Putamen (tissue), 1 donor: Measurements from ENCODE around the gene SUN2.

ENCODE experiments used
- DNase-seq: peaks from one replicate; pipeline ENCODE4 v3.0.0-alpha.2; 2016; ENCODE audit warnings: low spot score

SUN2 gene

DNA sequence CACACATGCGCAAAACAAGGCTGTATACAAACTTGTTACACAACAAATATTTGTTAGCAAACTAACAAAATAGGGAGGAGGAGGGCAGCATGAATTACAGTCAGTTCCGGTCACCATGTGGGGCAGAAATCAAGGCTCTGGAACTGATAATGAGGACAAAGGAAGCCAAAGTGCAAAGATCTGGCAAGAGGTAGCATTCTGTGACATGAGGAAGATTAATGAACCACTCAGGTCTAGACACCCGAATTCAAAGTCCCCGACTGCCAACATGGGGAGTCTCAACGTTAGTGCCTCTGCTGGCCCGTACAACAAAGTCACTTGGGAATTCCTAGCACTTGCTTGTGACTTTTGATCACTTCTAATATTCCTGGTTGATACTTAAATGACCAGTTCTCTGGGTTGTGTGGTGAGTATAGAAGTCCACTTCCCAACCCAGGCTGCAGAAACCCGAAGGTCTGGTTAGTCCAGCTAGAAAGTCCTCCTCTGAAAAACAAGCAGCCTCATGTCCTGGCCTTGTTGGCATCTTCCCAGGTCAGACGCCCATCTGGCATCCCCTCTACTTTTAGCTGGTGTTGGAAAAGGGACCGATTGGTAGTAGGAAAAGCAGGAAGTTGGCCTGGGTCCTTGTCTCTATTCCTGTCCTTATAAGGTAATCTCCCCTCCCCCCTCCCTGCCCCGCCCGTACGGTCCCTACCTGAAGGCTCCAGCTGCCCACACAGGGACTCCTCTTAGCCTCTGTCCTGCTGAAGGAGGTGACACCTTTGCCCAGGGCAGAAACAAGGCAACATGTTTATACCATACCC lies 1.6 kb downstream of the SUN2 start:
- no peak for DNase-seq

DNA sequence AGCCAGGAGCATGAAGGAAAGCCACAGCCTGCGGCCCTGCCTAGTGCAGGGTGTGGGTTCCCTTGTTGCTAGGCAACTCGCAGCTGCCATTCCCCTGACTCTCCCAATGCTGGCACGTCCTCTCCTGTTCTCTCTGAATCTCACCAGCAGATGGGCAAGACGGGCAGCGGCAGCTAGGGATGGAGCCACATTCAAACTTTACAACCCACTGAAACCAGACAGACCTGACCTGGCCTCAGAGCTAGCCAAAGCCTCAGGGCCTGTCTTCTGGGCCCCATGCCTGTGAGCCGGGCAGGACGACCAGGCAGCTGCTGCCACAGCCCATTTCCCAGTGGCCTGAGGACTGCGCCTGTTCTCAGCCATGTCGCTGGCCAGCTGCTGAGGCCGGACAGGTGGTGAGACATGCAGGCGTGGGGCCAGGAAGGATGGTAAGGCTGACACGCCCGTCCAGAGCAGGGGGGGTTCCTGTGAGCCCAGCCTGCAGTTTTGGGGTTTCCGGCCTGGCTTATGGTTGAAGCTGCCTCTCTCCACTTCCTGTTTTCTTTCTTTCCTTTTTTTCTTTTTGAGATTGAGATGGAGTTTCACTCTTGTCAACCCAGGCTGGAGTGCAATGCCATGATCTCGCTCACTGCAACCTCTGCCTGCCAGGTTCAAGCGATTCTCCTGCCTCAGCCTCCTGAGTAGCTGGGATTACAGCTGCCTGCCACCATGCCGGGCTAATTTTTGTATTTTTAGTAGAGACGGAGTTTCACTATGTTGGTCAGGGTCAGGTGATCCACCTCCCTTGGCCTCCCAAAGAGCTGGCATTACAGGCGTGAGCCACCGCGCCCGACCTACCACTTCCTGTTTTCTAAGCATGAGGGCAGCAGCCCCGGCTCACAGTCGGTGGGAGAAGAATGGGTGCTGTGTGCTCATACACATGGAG lies 4.1 kb downstream of the SUN2 start:
- DNase-seq = no peak

DNA sequence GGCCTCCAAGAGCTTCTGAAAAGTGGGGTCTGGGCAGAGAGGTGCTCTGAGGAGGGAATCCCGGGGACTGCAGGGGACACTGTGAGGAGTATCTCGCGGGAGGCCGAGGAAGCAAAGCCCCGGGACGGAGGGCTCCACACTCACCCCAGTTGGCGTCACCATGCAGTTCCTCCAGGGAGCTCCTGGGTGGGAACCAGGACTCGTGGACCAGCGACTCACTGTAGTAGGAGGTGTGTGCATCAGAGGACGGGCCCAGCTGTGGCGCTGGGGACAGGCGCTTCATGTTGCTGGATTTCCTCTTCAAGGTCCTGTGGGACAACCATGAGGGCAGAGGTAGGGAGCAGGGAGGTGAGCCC lies 4.8 kb downstream of the SUN2 start:
- DNase-seq = no peak

DNA sequence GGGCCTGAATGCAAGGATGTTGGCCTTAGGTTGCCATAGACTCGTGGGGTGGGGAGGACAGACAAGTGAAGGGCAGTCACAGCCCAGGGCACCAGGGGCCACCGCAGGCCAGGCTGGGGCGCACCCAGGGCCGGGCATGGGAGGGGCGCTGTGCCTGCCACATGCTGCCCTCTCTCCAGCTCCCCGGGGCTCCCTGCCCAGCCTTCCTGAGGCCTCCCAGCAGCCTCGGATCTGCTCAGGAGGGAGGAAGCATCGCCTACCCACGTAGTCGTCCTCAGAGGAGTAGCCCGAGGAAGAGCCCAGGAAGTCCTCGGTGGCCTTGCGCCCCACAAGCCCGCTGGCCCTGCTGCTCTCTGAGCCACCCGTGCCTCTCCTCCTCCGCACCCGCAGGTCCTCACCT lies 5.2 kb downstream of the SUN2 start:
- no peak for DNase-seq

DNA sequence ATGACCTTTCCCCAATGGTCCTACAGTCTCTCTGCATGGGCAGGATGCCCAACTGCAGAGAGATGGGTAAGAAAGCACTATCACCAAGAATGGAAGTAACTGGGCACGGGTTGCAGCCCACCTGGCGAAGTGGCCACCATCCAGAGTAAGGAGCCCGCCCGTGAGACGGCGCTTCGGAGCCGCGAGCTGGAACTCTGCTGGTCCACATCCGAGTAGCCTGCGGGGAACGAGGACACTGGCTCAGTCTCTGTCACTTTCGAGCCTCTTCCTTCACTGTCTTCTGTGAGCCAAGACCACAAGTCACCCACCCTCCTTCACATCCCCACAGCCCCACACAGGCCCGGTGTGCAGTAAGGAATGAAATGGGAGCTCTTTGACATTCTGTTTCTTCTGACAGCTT lies 5.7 kb downstream of the SUN2 start:
- no peak for DNase-seq

DNA sequence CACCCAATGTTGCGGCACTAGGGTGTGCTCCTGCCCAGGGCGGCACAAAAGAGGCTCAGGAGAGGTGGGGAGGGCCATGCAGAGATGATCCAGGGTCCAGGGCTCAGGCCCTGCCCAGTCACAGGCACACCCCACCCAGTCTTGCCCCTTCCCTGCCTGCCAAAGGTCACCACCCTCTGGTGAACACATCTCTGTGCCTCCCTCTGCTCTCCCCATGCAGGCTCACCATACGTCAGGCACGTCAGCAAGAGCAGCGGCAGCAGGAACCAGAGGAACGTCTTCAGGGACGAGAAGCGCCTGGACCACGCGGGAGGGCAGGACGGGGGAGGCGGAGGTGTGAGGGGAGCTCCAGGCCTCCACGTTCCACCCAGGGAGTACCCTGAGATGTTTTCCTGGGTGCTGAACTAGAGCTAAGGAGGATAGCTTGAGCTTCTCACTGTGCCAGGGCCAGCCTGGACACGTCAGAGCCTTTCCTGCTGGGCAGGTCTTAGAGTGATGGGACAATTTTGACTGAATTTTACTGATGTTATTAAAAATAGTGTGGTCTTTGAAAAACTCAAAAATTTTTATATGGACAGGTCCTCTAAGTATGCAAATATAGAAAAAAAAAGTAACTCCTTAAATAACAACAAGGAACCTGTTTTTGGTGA lies 7.2 kb downstream of the SUN2 start:
- DNase-seq = no peak

DNA sequence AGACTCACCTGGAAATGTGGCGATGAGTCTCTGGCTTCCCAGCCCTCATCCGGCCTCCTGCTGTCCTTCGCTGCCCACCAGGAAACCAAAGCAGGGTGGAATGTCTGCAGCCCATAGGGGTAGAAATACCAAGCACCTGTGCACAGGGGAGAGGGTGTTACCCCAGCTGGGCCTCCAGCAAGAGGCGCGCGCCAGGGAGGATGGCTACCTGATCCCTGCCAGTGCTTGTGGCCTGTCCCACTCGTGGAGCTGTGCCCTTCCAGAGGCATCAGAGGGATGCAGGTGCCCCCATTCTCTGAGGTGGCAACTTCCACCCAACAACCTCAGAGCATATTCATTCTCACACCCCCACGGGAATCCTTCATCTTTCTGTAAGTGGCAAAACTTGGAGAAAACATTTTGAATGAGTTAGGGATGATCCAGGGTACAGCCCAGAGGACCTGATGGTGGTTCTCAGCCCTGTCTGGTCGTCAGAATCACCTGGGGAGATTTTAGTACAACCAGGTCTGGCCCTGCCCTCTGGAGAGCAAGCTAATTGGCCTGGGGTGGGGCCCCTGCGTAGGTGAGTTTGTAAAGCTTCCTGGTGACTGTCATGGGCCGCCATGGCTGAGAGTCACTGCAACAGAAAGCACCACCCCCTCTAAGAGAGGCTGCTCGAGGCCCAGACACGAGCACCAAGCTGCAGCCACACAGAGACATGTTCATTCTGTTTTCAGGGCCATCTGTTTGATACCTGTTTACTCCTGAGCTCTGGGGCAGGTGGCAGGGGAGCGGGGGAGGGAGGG lies 9.9 kb downstream of the SUN2 start:
- no peak for DNase-seq

DNA sequence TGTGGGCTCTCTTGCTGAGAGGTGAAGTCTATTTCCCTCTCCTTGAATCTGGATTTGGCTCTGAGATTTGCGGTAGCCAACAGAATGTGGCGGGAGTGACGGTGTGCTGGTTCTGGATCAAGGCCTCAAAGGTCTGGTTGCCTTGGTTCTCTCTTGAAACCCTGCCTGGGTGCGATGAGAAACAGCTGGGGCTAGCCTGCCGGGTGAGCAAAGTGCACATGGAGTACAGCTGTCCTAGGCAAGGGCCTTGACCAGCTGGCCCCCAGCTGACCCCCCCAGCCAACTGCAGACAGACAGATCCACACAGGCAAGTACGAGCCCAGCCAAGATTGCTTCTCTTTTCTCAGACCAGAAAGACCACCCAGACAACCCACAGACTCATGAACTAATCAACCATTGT lies 10.8 kb downstream of the SUN2 start:
- DNase-seq = no peak

DNA sequence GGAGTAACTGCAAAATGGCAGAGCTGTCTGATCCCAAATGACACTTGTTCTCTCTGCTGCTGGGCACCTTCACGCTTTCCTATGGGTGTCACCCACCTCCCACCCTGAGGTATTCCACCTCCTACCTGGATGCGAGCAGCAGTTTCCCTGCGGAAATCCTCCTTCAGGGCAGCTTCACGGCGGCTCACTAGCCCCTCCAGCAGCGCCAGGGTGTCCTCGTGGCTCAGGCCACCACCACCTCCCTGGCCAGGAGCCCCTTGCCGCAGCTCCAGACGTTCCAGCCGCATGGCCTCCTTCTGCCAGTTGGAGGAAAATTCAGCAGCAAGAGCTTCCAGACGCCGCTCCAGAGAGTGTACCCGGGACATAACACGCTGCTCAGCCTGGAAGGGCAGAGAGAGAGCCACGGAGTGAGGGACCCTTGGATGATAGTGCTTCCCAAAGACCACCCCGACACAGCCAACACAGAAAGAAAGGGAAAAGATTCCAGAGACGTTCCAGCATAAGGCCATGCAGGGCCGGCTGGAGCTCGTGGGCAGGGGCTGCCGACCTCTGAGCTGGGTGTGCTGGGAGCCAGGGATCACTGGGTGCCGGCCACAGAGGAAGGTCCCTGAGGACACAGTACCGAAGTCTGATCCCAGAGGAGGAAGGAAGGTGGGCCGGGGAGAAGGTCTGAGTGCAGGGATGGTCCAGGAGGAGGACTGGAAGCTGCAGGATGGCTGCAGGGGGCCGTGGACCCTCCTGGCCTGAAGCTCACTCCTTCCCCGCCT lies 13.4 kb downstream of the SUN2 start:
- DNase-seq = no peak

DNA sequence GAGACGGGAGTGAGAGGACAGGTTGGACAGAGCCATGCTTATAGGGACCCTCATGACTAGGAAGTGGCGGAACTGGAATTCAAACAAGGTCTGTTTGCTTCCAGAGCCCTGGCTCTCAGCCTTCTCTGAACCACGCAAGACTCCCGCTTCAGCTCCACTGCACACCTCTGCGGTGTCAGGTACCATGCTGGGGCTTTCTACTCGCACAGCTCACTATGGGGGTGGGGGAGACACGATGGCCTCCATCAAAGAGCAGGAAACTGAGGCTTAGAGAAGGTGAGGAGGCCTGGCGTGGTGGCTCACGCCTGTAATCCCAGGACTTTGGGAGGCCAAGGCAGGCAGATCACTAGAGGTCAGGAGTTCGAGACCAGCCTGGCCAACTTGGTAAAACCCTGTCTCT lies 14.2 kb downstream of the SUN2 start:
- no peak for DNase-seq

DNA sequence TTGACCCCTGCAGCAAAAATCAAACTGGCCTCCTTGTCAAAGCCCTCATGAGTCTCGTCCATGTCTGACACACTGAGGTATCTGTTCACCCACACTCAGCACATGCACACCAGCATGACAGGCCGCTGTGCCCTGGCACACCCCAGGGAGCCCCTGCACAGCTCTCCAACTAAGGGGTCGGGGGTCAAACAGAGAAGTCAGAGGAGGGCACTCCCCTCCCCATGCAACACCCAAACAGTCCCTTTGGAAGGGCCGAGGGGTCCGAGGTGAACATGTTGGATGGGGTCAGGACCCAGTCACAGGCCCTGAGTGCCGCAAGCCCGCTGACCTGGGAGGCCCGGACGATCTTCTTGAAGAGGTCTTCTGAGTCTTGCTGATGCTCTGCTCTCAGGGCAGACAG lies 14.6 kb downstream of the SUN2 start:
- no peak for DNase-seq

DNA sequence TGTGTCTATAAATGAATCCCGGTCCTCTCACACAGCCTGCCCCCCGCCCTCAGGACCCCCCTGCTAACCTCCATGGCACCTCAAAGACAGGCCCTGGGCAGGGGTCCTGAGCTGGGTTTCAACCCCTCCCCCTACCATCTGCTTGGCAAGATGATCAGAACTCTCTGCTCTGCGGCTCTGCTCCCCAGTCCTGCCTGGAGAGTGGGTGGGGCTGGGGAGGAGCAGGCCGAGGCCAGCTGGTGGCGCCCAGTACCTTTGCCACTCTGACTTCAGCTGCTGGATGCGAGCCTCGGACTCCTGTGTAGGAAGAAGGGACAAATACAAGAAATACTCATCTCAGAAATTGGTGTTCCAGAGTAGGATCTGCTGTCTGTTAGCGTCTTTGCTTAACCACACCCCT lies 15.0 kb downstream of the SUN2 start:
- DNase-seq = no peak

DNA sequence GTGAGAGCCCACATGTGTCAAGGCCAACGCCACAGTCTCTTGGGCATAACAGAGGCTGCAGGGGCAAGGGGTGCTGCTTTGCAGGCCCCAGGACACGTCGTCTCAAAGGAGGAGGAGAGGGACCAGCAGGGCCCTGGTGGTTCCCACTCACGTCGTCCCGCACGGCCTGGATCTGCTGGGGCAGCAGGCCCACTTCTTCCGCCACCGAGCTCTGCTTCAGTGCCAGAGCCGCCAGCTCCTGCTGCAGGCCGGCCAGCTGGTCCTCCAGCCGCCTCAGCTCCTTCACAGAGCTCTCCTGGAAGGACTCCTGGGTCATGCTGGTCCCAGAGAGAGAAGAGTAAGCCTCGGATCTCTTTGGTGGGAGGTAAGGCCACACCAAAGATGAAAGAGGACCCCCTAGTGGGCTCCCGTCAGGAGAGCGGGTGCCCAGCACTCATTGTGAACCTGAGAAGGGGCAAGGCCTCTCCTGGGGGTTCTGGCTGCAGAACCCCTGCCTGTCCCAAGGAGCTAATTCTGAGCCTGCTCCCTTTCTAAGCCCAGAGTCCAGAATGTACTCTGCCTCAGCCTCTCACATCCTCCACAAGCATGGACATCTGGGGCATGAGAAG lies 15.6 kb downstream of the SUN2 start:
- DNase-seq = no peak

DNA sequence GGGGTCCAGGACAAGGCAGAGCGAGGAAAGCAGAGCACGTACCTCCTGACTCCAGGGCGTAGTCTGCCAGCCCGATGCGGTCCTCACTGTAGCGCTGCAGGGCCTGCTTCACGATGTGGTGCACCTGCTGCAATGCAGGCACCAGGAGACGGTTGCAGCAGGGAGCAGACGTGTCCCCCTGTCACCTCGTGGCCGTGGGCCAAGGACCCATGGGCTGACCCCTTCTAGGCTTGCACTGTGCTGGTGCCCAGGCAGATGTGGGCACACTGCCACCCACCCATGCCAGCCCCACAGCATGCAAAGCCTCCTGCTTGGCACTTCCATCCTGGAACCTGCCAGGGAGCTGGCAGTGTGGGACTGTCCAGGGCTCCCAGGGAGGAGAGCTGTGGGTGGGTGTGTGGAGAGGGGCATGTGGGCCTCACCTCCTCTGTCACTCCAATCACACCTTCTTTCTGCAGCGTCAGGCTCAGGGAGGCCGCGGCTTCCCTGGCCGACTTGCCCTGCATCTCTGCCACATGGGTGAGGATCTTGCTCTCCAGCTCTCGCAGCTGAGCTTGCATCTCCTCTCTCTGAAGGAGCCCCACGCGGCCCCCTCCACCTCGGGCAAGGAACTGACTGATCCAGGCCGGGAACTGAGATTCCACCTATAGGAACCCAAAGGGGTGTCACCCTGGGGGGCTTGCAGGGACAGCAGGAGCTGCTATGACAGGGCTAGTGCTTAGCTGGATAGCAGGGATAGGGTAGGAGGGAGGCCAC lies 16.3 kb downstream of the SUN2 start:
- DNase-seq = no peak

DNA sequence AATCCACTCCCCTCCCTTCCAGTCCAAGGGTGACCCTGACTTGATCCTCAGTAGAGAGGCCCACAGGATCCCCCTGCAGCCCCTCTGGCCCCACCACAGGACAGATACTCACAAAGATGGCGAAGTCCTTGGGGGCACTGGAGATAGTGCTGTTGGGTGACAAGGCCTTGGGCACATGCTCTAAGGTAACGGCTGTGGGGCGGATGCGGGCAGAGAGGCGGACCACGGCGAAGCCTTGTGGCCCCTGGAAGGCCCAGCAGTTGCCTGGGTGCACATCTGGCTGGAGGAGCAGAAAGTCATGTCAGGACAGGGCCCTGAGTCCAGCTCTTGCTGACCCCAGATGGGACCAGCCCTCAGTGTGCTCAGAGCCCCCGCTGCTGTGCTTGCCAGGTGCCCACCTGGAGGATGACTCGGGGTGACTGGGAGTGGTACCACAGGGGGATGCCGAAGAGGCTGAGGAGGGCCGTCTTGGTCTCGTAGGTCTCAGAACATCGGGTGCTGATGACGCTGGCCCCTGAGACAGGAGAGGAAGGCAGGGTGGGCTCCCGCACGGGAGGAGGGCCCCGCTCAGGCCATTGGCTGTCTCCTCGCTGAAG lies 17.2 kb downstream of the SUN2 start:
- no peak for DNase-seq

DNA sequence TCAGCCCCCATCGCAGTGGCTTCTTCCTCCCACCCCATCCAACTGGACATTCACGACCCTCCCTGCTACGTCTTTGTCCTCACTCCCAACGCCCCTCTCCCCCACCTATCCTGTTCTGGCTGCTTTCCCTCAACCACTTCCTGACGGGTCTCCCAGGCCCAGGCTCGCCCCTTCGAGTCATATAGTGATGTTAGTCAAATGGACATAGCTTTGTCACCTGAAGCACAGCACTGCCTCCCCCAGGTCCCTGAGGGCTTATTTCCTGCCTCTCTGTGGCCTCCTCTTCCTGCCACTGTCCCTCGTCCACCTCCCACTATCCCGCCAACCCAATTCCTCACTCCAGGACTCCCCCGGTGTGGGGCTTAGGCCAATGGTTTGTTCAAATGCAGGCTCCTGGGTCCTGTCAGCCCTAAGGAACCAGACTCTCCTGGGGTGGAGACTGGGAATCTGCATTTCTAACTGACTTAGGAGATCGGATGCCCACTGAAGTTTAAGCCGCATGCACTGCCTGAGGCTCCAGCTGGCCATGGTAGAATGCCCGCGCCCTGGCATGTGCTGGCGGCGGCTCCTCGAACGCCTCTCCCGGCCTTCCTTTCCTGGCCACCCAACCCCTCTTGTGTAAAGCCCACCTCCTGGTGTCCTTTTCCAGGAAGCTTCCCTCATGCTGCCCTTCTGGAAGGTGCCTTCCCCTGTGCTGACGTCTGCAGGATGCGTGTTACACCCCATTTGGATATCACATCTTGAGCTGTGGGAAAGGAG lies 18.3 kb downstream of the SUN2 start:
- no peak for DNase-seq

DNA sequence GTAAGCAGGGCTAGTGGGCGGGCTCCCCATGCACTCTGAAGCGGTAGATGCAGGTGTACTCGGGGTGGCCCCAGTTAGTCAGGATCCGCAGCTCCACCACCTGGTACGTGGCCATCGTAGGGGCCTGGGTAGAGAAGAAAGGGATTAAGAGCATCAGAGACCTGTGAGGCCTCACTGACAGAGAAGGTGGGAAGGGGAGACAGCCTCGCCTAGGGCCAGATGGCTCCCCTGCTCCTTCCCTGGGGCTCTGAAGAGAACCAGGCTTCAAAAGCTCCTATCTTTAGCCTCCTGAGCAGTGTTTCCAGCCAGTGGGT lies 19.6 kb downstream of the SUN2 start:
- no peak for DNase-seq

DNA sequence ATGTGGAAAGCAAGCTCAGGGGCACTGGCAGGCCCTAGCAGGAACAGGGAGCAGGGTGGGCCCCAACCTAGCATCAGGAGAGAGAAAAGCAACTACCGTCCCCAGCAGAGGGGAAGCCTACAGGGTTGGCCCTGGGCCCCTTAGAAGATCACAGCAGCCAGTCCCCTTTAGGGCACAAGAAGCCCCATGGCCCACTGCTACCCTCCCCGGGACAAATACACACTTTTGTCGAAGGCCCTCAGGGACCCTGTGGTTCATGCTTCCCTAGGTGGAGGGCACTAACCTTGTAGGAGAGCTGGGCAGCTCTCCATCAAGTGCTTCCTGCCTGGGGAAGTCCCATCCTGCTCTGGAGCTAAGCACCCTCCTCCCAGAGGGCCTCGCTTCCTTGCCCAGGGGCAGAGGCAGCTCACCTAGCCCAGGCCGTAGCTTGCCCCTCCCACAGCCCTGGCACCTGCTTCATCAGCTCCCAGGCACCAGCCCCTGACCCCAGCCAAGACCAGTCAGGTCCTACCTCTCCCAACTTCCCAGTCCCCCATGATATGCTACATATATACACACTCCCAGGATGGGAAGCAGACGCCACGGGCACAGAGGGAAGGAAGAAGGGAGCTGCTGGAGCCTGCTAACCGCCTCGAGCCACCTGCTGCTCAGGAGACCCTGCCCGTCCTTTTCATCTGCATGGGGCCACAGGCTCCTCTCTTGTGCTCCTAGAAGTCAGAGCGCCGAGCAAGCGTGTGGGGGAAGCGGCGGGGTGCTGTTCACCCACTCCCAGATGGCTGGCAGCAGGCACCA lies 20.1 kb downstream of the SUN2 start:
- DNase-seq = no peak
